NCI-H748 treated with DMSO at 0.1 percent for 48 hours (cell line): ENCODE data around the gene MME.
"Not testable (repeated sequence)": the region's sequence is repeated elsewhere in the genome, so short reads cannot be mapped to it uniquely, and the experiment has no call there.

Experiments used
- DNase-seq: peaks from one replicate; lab custom pipeline; 2025; lab: John Stamatoyannopoulos, UW

Gene MME

DNA sequence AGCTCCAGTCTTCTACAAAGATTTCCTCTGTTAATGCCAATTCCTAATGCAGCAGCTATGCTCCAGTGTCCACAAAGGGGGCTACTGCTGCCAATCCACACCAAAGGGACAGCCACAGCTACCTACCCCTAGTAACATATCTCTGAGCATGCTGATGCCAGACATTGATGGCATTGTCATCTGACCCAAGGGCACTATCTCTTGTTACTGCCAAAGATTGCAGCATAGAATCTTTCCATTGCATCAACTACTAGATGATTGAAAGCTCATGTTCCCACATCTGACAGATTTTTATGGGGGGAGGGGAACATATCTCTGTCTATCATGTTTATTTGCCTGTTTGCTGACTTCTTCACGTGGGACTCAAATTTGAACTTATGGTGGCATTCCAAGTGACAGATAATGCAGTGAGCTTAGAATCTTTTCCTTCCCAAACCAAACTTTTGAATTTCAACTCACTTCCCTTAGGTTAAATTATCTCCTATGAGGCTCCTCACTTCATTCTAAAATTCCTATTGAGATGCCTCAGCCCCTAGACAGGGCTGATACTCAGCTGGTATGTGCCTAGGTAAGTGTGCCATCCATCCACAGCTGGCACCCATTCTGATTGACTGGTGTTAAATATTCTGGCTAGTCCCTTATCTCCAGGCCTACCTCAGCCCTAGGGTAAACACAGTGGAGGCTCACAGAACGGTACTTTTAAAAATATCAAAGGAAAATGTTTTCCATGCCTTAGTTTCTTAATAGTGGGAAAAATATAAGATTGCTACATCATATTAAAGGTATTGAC lies 113.0 kb downstream of the MME start:
- DNase-seq = no peak

DNA sequence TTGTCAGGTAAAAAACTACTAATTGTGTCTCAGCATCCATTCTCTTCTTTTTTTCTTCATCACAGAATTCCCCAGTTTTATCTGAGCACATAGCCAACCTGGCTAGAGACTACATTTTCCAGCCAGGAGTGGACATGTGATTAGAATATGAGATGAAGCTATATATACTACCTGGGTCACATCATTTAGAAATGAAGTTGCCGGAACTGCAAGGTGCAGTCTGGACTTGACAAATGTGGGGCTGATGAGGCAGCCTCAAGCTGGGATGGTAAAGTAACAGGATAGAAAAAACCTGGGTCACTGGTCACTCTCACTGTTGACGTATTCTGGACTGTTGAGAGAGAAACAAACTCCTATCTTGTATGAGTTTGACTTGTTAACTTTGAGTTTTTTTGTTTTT lies 113.7 kb downstream of the MME start:
- DNase-seq = no peak

DNA sequence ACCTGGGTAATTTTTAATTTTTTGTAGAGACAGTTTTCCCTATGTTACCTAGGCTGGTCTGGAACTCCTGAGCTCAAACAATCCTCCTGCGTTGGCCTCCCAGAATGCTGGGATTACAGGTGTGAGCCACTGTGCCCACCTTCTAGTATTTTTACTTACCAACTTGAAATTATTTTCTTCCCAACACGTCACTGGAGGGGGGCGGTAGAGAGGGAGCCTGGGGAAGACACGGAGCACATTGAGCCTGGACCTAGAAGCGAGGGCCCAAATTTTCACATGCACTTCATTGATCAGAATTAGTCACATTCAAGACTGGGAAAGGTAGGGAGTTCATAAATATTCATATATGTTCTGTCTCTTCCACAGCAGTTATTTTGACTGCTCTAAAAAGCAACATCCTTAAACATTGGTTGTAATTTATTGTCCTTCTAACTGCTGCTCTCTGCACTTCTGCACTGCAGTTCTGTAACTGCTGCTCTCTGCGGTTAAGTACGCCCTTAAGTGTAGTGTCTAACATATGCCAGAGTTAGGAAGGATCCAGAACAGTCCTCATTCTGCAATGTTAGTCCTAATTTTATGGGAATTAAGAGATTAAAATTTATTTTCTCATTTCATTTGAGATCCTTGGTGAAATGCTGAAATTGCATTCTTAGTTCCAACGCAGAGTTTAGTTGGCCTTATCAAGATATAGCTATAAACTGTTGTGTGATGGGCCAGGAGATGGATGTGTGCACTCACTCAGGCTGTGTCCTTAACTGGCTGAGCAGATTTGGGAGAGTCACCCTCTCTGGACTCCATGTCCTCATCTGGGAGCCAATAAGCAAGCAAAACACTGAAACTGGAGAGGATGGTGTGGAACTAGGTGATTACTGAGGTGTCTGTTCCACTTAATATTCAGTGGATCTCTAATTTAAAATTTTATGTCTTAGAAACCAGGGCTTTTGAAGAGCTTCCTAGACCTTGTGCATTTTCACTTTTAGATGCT lies 115.1 kb downstream of the MME start:
- no peak for DNase-seq

DNA sequence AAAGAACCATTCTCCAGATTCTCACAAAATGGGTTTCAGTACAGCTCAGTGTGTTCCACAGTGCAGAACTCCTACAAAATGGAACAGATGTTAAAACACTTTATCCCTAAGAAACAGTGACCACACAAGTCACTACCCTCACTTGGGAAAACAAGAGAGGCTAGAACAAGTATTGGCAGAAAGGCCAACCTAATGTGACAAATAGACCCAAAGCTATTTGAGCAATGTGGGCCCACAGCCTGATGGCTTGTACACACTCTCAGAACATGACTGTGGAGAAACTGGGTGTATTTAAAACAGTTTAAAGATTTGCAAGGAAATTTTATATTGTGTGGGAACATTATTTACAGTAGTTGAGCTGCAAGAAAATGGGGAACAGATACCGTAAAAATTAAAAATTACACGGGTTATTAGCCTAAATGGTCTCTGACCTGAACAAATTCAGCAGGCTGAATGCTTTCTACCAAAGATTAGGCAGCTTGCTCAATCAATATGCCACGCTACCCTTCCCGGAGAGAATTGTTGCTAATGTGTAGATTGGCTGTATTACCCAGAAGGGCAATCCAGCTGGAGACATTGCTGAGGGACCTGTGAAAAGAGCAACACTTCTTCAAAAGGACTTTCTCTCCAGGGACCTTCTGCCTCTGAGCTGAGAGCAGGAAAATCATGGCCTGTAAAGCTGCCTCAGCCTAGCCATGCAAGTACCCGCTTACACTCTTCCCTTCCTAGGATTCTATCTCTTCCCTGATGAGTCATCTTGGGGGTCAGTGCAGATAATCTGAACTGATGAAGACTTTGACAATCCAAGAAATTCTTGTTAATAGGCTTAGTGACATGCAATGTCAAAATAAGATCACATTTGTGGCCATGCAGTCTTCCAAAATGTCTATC lies 116.3 kb downstream of the MME start:
- DNase-seq = no peak

DNA sequence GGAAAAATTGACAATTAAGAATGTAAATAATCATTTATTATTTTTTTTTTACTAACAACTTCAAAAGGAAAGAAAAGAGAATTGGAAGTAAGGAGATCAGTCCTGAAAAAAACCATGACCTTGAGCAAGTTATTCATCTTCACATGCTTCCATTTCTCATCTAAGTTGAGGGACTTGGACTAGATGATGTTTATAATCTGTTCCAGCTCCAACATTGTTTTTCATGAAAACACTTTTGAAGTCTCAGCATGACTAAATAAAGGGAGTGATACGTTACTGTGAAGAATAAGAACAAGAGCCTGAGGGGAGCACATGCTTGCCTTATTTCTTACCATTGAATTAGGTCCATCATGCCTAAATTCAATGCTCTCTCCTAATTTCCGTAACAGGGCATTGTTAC lies 117.7 kb downstream of the MME start:
- no peak for DNase-seq

DNA sequence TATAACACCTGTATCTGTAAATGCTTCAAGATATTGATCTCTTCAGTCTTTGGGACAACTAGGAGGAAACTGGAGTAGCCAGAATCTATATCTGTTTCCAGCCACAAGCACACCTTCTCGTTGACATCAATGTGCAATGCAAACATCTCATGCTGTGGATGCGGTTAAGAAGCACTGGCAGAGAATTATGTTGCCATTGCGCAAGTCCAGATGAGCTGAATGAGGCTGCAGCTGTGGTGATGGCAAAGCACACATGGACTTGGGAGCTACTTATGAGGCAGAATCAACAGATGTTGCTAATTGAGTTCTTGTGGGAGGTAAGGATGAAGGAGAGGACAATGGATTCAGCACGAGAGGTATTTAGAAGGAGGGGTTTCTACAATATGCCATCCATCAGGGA lies 122.5 kb downstream of the MME start:
- DNase-seq = no peak

DNA sequence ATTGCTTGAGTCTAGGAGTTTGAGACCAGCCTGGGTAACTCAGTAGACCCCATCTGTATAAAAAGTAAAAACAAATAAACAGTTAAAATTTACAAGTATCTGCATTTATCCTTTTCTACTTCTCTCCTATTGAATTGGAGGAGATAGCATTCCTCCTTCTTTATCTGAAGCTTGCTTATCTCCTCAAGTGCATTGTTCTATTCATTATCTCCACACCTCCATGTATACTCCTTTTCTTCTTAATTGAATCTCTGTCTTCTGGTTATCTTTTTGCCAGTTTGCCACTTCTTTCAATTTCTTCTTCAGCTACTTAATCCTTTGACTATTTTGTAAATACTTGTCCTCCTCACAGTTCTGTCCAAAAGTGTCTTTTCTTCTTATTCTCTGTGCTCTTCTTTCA lies 124.7 kb downstream of the MME start:
- DNase-seq = no peak

DNA sequence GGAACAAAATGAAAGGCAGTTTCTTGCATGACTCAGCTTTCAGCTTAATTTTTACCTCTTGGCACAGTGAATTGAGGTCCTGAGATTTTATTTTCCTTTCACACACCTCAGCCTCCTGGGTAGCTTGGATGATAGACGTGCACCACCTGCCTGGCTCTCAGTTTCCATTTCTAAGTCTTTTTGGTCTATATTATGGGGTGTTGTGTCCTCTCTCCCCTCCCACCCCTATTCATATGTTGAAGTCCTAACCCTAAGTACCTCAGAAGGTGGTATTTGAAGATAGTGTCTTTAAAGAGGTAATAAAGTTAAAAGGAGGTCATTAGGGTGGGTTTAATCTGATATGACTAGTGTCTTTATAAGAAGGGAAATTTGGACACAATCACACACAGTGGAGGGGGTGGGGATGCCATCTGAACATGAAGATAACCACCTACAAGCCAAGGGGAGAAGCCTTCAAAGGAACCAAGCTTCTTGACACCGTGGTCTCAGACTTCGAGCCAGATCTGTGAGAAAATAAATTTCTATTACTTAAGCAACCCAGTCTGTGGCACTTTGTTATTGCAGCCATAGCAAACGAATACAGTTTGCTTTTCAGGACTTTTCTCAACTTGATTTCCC lies 128.2 kb downstream of the MME start:
- DNase-seq = no peak

DNA sequence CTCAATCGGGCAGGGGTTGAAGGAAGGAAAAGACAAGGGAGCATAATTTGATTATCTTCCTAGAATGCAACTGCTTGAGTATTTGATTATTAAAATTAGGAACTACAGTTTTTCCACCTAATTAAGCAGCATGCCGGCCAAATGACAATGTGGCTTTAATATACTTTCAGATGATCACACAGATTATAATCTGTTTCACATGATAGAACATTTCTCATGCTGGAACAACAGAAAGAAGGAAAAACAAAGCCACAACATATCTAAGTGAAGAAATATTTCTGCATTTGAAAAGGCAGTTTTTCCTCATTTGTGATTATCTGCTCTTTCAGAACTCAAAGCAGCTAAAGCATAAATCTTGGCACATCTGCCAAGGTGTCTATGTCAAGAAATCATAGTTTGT lies 130.6 kb downstream of the MME start:
- DNase-seq = no peak

DNA sequence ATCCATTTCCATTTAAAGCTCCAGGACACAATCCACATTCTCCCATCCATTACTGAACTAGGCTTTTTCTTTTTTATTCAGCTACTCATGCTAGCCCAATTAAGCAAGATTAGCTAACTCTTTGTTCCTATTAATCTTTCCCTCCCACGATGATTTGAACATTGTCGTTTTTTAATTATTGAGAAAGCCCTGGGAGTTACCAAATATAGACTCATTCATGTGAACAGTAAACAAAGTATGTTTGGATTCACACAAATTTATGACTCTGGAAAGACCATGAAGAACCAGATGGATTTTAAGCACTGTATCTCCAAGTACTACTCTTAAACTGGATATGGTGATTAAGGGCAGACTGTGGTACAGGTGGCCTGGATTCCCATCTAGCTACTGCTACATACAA lies 131.1 kb downstream of the MME start:
- DNase-seq = no peak

DNA sequence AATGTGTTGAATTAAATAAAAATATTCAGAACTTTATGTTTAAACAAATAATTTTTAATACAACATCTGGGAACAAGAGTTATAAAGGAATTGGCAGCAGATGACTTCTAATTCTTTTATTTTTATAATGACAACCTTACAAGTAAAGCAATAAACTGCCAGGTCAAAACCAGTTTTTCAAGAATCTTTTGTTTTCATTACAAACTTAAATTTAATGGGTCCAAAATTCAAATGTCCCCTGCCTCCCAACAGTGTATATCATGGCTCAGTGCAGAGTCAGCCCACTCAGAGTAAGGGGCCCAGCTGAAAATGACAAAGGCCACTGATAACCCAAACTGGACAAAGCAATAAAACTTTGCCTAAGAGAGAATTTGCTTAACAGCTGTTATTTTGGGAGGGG lies 131.8 kb downstream of the MME start:
- no peak for DNase-seq

DNA sequence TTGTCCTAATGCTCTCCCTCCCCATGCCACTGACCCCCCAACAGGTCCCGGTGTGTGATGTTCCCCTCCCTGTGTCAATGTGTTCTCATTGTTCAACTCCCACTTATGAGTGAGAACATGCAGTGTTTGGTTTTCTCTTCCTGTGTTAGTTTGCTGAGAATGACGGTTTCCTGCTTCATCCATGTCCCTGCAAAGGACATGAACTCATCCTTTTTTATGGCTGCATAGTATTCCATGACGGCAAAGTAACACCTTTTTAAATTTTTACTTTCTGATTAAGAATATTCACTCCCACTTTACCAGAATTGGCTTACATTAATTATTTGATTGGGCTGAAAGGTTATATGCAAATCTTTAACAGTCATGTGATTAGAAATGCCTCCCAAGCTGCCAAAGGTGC lies 135.9 kb downstream of the MME start:
- DNase-seq = not testable (repeated sequence)

DNA sequence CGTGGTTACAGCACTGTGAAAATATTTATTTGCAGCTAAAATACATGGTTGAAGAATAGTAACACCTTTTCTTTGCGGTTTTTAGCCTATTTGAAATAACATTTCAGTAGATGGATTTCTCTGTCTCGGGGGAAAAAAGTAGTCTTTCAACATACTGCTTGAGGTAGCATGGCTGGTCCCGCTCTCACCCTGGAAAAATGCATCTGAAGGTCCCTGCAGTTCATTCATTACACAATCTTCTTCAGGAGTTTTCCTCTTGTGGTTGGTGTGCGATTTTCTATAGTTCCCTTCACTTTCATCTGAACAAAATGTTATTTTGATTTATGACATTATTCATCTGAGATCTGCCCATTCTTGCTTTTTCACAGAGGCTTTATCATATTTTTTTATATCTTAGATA lies 137.5 kb downstream of the MME start:
- DNase-seq = no peak

DNA sequence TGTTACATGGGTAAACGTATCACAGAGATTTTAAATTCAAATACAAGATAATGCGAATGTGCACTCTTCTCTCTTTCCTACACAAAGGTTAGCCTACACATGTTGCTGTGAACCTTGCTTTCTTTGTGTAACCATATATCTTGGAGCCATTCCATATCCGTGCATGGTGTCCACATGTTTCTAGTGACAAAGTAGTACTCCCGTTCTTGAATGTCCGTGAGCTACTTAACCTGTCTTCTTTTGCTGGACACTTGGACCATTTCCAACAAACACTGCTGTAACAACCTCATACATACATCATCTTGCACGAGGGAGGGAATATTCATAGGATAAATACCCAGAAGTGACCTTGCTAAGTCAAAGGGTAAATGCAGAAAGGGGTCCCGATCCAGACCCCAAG lies 138.3 kb downstream of the MME start:
- DNase-seq = no peak

DNA sequence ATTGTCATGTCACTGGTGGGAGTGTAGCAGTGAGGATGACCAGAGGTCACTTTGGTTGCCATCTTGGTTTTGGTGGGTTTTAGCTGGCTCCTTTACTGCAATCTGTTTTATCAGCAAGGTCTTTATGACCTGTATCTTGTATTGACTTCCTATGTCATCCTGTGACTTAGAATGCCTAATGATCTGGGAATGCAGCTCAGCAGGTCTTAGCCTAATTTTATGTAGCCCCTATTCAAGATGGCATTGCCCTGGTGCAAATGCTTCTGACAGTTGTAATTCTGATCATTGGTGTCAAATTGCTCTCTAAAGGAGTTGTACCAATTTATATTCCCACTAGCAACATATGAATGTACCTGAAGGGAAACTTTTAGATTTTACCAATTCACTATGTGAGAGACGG lies 139.0 kb downstream of the MME start:
- DNase-seq = no peak

DNA sequence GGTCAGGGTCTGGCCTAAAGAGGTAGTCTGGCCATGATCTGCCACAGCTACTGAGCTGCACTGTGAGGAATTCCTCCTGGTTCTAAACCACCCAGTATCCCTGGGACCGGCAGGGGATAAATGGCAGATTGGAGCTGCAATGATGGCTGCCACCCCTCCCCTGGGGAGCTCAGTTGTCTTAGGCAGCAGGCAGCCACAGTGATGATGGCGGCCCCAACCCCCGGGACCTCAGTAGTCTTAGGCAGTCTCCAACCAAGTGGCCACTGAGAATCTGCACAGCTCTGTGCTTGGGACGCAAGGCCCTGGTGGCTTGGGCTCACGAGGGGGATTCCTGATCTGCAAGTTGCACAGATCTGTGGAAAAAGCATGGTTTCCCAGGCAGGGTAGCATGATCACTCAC lies 145.3 kb downstream of the MME start:
- no peak for DNase-seq

DNA sequence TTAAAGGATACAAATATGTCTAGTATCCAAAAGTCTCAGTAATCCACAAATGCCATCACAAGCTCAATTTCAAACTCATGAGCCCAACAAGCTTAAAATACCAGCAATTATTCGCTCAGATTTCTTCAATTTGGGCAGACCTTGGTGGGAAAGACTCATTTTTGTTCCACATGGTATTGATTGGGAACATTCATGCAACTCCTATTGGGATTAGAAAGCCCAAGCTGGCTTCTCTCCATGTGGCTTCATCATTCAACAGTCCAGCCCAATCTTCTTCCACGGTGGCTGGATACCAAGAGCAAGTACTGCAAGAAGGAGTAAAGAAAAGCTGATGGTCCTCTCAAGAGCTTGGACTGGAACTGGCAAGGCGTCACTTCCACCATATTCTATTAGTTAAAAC lies 147.0 kb downstream of the MME start:
- no peak for DNase-seq

DNA sequence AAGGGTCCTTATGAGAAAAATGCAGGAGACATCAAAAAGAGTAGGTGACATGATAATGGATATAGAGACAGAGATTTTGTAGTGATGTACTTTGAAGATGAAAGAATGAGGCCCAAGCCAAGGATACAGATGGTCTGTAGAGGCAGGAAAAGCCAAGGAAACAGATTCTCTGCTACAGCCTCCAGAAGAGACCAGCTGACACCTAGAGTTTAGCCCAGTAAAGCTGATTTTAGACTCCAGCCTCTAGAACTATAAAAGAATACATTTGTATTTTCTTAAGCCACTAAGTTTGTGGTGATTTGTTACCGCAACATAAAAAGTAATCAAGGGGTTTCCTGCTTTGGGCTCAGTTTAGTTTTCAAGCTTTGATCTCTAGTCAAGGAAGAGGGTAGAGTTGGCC lies 148.6 kb downstream of the MME start:
- DNase-seq = no peak

DNA sequence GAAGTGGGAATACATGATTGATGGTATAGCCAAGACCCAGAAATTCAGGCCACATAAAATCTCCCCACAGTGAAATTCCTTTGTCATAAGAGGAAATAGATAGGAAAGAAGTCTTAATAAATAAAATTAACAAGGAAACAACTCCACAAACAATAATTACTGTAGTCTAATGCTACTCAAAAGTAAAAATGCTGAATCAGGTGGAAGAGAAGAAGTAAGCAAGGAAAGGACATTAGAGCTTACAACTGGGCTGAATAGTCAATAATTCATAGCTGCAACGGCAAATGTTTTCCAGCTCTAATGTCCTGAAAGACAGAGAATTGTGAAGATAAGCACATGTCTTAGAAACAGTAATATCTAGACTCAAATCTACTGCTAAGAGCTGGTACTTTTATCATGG lies 149.0 kb downstream of the MME start:
- no peak for DNase-seq

DNA sequence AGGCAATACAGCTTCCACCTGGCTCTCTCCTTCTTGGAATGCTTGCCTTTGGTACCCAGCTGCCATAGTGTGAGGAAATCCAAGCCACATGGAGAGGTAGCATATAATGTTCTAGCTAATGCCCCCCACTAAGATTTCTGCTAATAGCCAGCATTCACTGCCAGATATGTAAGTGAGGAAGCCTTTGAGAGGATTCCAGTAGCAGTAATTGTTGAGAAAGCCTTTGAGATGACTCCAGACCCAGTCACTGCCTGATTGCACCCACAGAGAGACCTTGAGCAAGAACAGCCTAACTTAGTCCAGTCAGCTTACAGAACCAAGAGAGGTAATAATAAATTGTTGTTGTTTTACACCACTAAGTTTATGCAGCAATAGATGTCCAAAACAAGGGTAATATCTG lies 150.3 kb downstream of the MME start:
- no peak for DNase-seq

DNA sequence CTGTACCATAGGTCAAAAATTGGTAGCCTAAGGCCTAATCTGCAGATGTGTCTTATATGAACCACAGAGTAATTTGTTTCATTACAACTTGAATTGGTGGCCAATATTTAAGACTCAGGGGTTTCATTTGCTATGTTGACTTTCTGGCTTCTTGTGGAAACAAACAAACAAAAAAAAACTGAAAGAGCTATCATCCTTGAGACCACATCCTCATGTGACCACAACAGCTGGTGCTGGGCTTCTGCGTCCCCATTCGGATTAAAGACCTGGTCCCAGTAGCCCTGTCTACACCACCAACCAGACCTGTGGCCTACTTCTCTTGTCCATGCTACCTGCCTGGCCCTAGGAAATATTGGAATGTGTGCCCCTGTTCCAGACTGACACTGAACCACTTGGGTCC lies 151.7 kb downstream of the MME start:
- no peak for DNase-seq

DNA sequence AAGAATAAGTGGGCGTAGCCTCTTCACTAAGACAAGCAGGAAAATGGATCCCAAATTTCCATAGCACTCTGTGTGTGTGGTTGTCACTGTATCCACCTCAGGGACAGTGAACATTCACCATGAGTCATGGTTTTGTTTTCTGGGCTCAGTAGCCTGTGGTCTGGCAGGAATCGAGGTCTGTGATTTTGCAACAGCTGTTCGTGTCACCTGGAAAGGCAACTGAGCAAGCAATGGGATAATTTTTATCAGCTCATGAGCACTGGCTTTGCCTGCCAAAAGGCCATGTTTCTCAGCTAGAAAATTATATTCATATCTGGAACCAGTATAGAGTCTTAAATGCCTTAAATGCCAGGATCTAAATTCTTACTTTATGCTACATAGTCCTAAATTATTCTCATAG lies 152.5 kb downstream of the MME start:
- no peak for DNase-seq
